ENCODE data around the gene KLHDC4.

The KLHDC4 gene

GRCh38 chr16:87715231-87715630 is 50.6 kb downstream of the KLHDC4 start:
- TF ChIP-seq, protein P1, sequence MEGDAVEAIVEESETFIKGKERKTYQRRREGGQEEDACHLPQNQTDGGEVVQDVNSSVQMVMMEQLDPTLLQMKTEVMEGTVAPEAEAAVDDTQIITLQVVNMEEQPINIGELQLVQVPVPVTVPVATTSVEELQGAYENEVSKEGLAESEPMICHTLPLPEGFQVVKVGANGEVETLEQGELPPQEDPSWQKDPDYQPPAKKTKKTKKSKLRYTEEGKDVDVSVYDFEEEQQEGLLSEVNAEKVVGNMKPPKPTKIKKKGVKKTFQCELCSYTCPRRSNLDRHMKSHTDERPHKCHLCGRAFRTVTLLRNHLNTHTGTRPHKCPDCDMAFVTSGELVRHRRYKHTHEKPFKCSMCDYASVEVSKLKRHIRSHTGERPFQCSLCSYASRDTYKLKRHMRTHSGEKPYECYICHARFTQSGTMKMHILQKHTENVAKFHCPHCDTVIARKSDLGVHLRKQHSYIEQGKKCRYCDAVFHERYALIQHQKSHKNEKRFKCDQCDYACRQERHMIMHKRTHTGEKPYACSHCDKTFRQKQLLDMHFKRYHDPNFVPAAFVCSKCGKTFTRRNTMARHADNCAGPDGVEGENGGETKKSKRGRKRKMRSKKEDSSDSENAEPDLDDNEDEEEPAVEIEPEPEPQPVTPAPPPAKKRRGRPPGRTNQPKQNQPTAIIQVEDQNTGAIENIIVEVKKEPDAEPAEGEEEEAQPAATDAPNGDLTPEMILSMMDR (IDR thresholded peaks at IDR 0.05; ENCODE audit: poor library complexity, severe bottlenecking) = no peak
- Histone ChIP-seq H3K4me3 (ENCODE audit: severe bottlenecking) (no peak overlapping the region), H3K27me3 (ENCODE audit: insufficient read depth, poor library complexity, severe bottlenecking) (no peaks in the 10 kb centered on the region), H3K9me3 (ENCODE audit: severe bottlenecking) (no peaks in the 10 kb centered on the region), H3K36me3 (ENCODE audit: low read depth) (peaks cover 27% of the 10 kb centered on the region), H3K27ac (ENCODE audit: poor library complexity, severe bottlenecking) (no peak overlapping the region), H3K4me1 (ENCODE audit: insufficient read depth, poor library complexity, severe bottlenecking) (no peaks in the 10 kb centered on the region)
- ATAC-seq (ENCODE audit: low read depth) (no peak), DNase-seq (ENCODE audit: low spot score) (no peak)

- TF ChIP-seq, protein P1 (IDR thresholded peaks at IDR 0.05; ENCODE audit: poor library complexity, severe bottlenecking) = no peak
- no peak for DNase-seq (ENCODE audit: low spot score)
- peaks cover 24% of the 10 kb centered on the region for H3K36me3 ChIP-seq (ENCODE audit: low read depth)
- no peak overlapping the region for H3K4me3 ChIP-seq (ENCODE audit: severe bottlenecking)
- no peaks in the 10 kb centered on the region for H3K27me3 ChIP-seq (ENCODE audit: insufficient read depth, poor library complexity, severe bottlenecking)
- H3K4me1 ChIP-seq (ENCODE audit: insufficient read depth, poor library complexity, severe bottlenecking) = no peaks in the 10 kb centered on the region
- no peaks in the 10 kb centered on the region for H3K9me3 ChIP-seq (ENCODE audit: severe bottlenecking)
- no peak overlapping the region for H3K27ac ChIP-seq (ENCODE audit: poor library complexity, severe bottlenecking)
- ATAC-seq (ENCODE audit: low read depth) = no peak
These were observed 52.1 kb downstream of the KLHDC4 start for GRCh38 chr16:87713451-87714229.

DNA sequence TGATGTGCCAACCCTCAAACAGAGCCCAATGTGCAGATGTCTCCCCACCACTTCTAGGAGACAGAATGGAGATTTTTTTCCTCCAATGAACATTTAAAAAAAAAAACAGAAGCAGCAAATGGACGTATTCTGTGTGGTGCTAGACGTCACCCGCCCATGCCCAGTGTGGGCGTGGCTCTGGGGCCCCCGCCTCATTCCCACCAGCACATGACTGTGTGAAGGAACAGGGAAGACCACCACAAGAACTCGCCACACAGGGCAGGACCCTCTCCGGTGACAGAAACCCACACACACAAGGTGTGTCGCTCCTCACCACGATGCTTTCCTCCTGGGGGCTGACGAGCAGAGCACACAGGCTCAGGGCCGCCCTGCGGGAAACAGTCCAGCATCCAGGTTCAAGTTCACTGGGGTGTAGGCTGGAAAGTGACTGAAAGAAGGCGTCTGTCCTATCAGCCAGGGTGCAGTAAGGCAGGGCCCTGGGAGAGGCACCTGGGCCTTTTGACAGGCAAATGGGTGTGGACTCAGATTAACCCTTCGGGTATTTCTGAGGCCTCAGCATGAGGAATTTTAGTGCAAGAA is 53.5 kb downstream of the KLHDC4 start:
- ATAC-seq (ENCODE audit: low read depth) (no peak), DNase-seq (ENCODE audit: low spot score) (no peak)
- no peak overlapping the region for H3K4me3 ChIP-seq (ENCODE audit: severe bottlenecking)
- no peaks in the 10 kb centered on the region for H3K9me3 ChIP-seq (ENCODE audit: severe bottlenecking)
- H3K36me3 ChIP-seq (ENCODE audit: low read depth) = peaks cover 20% of the 10 kb centered on the region
- H3K27ac ChIP-seq (ENCODE audit: poor library complexity, severe bottlenecking) = no peak overlapping the region
- no peaks in the 10 kb centered on the region for H3K4me1 ChIP-seq (ENCODE audit: insufficient read depth, poor library complexity, severe bottlenecking)
- TF ChIP-seq, protein P1 (IDR thresholded peaks at IDR 0.05; ENCODE audit: poor library complexity, severe bottlenecking) = no peak
- H3K27me3 ChIP-seq (ENCODE audit: insufficient read depth, poor library complexity, severe bottlenecking) = no peaks in the 10 kb centered on the region

- H3K27me3 ChIP-seq (ENCODE audit: insufficient read depth, poor library complexity, severe bottlenecking) = no peaks in the 10 kb centered on the region
- ATAC-seq (ENCODE audit: low read depth) = no peak
- no peaks in the 10 kb centered on the region for H3K9me3 ChIP-seq (ENCODE audit: severe bottlenecking)
- TF ChIP-seq, protein P1 (IDR thresholded peaks at IDR 0.05; ENCODE audit: poor library complexity, severe bottlenecking) = no peak
- no peaks in the 10 kb centered on the region for H3K4me1 ChIP-seq (ENCODE audit: insufficient read depth, poor library complexity, severe bottlenecking)
- H3K36me3 ChIP-seq (ENCODE audit: low read depth) = peaks cover 20% of the 10 kb centered on the region
- DNase-seq (ENCODE audit: low spot score) = no peak
- H3K27ac ChIP-seq (ENCODE audit: poor library complexity, severe bottlenecking) = no peak overlapping the region
- H3K4me3 ChIP-seq (ENCODE audit: severe bottlenecking) = no peak overlapping the region
These were observed 54.9 kb downstream of the KLHDC4 start for GRCh38 chr16:87710887-87711286.

DNA sequence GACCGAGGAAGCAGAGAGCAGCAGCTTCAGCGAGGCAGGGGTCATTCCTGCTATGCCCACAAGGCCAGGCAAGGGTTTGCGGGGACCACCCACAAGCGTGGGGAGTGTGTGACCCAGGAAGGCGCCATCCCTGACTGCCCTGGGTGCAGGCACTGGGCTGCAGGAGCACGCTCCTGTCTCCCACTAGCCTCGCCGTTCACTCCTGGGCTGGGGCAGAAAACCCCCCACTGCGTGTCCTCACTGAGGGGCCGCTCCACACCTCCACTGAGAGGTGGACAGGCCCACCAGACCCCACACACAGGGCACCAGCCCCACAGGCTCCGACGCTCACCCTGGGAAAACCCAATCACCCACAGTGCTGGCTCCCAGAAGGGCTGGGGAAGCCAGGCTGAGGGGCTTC is 56.1 kb downstream of the KLHDC4 start:
- Histone ChIP-seq H3K4me3 (ENCODE audit: severe bottlenecking) (no peak overlapping the region), H3K27me3 (ENCODE audit: insufficient read depth, poor library complexity, severe bottlenecking) (no peaks in the 10 kb centered on the region), H3K27ac (ENCODE audit: poor library complexity, severe bottlenecking) (no peak overlapping the region), H3K4me1 (ENCODE audit: insufficient read depth, poor library complexity, severe bottlenecking) (no peaks in the 10 kb centered on the region), H3K36me3 (ENCODE audit: low read depth) (peaks cover 14% of the 10 kb centered on the region), H3K9me3 (ENCODE audit: severe bottlenecking) (no peaks in the 10 kb centered on the region)
- DNase-seq (ENCODE audit: low spot score) (peak; percentile 65), ATAC-seq (ENCODE audit: low read depth) (no peak)
- TF ChIP-seq, protein P1 (IDR thresholded peaks at IDR 0.05; ENCODE audit: poor library complexity, severe bottlenecking) = no peak

Measured in RWPE2 (cell line).